ENCODE data around the gene MIF4GD.

DNA sequence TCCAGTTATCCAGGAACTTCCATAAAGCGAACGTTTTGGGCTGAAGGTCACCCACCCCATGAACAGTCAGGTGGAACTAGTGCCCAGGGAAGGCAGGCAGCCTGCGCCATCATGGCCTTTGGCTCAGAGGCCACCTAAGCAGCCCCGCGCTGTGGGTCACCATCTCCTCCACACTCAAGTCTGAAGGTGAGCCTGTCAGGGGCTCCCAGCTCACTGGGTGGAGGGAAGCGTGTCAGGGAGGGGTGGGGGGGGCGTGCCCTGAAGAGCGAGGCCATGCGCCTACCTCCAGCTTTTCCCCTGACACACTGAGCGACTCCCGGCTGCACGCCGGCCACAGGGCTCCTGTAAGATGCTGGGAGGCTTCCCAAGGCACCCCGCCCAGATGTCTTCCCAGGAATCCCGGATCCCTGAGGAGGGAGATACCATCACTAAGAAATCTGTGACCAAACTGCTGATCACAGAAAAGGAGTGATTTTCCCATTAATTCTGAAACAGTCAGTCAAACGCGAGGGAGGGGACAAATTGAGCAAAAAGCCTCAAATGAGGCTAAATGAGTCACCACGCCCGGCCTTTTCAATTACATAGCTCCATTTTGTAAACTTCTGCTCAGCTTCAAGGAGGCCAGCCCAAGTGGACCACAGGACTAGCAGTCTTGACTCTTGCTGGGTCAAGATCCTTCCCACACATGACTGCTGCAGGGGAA lies 44.7 kb upstream of the MIF4GD start:
- TF ChIP-seq, protein P1, sequence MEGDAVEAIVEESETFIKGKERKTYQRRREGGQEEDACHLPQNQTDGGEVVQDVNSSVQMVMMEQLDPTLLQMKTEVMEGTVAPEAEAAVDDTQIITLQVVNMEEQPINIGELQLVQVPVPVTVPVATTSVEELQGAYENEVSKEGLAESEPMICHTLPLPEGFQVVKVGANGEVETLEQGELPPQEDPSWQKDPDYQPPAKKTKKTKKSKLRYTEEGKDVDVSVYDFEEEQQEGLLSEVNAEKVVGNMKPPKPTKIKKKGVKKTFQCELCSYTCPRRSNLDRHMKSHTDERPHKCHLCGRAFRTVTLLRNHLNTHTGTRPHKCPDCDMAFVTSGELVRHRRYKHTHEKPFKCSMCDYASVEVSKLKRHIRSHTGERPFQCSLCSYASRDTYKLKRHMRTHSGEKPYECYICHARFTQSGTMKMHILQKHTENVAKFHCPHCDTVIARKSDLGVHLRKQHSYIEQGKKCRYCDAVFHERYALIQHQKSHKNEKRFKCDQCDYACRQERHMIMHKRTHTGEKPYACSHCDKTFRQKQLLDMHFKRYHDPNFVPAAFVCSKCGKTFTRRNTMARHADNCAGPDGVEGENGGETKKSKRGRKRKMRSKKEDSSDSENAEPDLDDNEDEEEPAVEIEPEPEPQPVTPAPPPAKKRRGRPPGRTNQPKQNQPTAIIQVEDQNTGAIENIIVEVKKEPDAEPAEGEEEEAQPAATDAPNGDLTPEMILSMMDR (IDR thresholded peaks at IDR 0.05; ENCODE audit: insufficient read depth, low read depth, low read length): no peak
- no peak for TF ChIP-seq EZH2 (IDR thresholded peaks at IDR 0.05; ENCODE audit: insufficient read depth, low read length)
